Activated CD8-positive, alpha-beta memory T cell treated with anti-CD3 and anti-CD28 coated beads for 1 hour (primary cell): ENCODE data around the gene GSDMA.

Experiments used
- DNase-seq, 2 donors: peaks; one replicate each; pipeline ENCODE4 v3.0.0-alpha.2; 2020; ENCODE audit warnings: low read depth in 1 of 2; ENCODE audit errors: extremely low read depth in 1 of 2

Gene GSDMA

GRCh38 chr17:39960524-39961041, 2.2 kb upstream of the GSDMA start:
- DNase-seq, result no peak

- DNase-seq, result peak in 1 of 2 donors; percentile 10
Observed at GRCh38 chr17:39963829-39964228, 1.0 kb downstream of the GSDMA start.

GRCh38 chr17:39965017-39965699, 2.4 kb downstream of the GSDMA start:
- DNase-seq, result no peak

GRCh38 chr17:39966771-39967170, 4.0 kb downstream of the GSDMA start:
- no peak for DNase-seq

DNA sequence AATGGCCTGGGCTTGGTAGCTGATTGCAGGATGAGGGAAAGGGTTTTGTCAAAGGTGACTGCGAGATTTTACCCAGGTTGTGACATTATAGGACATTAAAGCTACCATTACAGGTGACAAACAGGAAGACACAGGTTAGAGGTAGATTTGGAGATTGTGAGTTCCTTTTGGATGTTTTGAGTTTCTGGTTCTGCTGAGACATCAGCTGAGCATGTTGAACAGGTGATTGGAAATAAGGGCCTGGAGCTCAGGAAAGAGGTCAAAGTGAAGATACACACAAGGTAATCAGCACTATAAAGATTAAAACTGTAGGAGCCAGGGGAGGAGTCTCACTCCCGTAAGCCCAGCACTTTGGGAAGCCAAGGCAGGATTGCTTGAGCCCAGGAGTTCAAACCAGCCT, 6.0 kb downstream of the GSDMA start:
- no peak for DNase-seq

- DNase-seq, result no peak
Observed at GRCh38 chr17:39969375-39969774, 6.6 kb downstream of the GSDMA start.

- DNase-seq, result no peak
Observed at GRCh38 chr17:39970157-39970692, 7.4 kb downstream of the GSDMA start.

- no peak for DNase-seq
Observed at GRCh38 chr17:39971076-39971603, 8.3 kb downstream of the GSDMA start.

DNA sequence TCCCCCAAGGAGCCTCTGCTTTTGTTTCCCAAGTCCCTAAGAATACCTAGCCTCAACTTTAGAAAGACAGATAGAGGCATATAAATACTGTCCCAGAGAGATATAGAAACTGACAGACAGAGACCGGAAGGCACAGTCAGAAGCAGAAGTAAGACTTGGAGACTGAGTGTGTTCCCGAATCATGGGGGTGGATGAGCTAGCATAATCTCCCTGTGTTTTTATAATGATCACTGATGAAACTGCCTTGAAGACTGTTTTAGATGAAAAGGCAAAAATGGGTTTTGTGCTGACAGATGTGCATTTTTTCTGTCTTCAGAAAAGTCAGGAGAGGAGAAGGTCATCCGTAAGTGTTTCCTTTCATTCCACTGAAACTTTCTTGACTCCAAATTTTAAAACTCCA, 9.5 kb downstream of the GSDMA start:
- DNase-seq, result no peak

DNA sequence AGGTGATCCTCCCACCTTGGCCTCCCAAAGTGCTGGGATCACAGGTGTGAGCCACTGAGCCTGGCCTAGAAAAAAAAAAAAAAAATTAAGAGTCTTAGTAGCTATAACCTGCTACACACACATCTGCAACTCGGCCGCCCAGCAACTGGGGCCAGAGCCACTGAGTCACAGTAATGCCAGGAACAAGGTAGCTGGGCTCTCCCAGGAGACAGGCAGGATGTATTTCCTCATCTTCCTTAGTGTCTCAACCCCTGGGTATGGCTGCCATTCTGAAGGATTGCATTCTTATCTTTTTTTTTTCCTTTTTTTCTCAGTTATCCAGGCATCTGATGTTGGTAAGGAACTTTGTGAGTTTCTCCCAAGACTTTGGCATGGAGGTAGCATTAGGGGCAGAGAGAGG, 10.7 kb downstream of the GSDMA start:
- DNase-seq, result no peak

DNA sequence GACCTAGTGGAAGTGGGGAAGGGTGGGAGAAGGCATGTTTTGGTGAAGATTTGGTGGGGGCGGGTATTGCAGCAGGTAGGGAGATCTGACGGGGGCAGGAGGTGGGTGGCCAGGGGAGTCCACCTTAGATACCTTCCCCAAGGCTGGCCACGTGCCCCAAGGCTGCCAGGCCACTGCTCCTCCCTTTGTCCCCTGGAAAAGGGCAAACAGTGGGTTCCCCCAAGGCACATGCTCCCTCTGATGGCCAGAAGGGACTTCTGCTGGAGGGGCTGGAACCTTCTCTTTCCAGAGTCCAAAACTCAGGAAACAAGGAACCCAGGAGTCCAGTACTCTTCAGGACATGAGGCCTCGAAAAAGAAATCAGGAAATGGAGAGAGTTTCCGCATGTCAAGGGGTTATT, 11.6 kb downstream of the GSDMA start:
- DNase-seq, result no peak

- DNase-seq, result no peak
Observed at GRCh38 chr17:39975801-39976200, 13.0 kb downstream of the GSDMA start.

DNA sequence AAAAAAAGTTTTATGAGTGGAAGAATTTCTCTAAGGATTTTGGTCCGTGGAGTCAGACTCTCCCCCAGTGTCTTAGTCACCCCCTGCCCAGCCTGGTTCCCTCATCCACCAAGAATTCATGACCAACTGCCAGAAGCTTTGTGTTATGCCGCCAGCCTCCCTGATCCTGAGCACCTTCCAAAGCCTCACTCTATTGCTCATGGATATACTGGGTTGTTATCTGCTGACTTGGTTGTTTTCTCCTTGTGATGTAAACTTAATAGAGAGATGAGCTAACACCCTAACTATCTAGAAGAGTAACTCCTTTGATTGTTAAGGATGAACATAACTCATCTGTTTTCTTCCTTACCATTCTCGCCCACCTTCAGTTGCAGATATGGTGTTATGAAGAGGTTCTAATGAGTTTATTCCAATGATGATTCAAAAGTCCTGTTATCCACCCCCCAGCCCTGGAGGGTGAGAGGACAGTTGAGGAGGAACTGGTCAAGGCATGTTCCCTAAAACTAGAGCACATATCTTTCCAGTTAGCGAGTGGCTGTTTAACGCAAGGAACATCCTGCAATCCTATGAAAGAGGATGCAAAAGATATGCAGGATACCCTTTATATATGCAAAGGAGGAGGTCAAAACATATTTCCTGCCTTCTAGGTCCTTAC, 16.3 kb downstream of the GSDMA start:
- no peak for DNase-seq

GRCh38 chr17:39979893-39980350, 17.1 kb downstream of the GSDMA start:
- DNase-seq, result no peak

DNA sequence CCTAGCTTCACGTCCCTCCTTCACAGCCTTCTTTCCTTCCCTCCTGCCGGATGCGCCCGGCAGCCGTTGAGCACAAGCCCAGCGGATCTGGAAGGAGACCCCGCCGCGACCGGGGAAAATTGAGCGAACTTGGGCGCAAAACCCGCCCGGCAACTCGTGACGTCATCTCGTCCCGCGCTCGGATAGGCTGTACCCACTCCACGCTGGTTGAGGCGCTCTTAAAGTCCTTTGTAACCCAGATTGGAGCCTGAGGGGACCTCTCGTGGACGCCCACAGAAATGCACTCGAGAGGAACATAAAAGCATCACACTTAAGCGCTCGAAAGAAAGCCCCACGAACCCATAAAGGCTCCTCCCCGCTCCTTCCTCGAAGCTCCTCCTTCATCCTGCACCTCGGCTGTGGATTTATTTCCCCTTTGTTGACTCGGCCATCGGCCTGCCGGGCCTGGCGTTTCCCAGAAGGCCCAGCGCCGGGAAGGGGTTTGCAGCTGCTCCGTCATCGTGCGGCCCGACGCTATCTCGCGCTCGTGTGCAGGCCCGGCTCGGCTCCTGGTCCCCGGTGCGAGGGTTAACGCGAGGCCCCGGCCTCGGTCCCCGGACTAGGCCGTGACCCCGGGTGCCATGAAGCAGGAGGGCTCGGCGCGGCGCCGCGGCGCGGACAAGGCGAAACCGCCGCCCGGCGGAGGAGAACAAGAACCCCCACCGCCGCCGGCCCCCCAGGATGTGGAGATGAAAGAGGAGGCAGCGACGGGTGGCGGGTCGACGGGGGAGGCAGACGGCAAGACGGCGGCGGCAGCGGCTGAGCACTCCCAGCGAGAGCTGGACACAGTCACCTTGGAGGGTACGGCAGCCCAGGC, 17.8 kb downstream of the GSDMA start, which contains the start of gene PSMD3:
Gene PSMD3, plus strand, starts transcription at position 457 of the 856 bp plus-strand sequence. Its CDS starts 164 bp downstream, at position 621.
- peak; percentile 91 to 97 for DNase-seq

DNA sequence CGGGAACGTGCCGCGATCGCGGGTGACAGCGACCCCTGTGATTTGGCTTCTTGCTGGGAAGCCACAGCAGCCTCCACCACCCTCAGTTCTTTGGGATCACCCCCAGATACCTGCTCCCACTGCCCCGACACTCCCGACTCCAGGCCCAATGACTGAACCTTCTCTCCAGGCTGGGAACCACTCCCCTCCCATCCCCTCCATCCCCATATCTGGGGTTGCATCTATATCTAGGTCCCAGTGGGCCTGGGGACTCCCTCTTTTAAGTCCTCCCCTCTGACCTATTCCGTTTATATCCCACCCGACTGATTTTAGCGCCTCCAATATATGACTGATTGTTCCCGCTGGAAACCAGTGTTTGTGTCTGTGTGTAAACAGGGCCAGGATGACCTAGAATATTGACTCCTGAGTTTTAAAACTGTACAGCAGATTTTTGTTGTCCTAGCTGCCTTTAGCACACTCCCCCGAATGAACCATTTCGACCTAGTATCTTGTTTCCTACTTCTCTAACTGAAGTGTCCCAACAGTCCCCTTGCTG, 18.5 kb downstream of the GSDMA start:
- DNase-seq, result no peak

- DNase-seq, result no peak
Observed at GRCh38 chr17:39981766-39982375, 19.1 kb downstream of the GSDMA start.

DNA sequence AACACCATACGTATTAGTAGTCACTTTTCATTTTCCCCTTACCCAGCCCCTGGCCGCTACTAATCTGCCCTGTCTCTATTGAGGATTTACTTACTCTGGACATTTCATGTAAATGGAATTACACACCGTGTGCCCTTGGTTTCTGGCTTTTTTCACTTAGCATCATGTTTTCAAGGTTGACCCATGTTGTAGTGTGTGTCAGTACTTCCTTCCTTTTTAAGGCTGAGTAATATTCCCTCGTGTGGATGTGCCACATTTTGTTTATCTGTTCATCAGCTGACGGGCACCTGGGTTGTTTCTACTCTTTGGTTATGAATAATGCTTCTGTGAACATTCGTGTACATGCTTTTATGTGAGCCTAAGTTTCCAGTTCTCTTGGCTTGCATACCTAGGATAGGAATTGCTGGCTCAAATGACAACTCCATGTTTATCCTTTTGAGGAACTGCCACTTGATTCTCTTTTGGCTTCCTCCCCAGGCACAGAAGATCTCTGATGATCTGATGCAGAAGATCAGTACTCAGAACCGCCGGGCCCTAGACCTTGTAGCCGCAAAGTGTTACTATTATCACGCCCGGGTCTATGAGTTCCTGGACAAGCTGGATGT, 25.5 kb downstream of the GSDMA start:
- no peak for DNase-seq

GRCh38 chr17:39994448-39994847, 31.6 kb downstream of the GSDMA start:
- DNase-seq, result no peak

GRCh38 chr17:39995438-39995837, 32.6 kb downstream of the GSDMA start:
- no peak for DNase-seq
